Endothelial cell of umbilical vein (primary cell): ENCODE data around the gene PIGV. TPM values are rescaled to one million over a fixed set of nuclear protein-coding genes. Genes with fewer than 3 reads are reported as not detected.

Source experiments
- BruUV-seq: library from RNA; stranded (reverse); fragments of 400-500 nt; replicated peaks from 2 replicates; lab custom pipeline; 2021; lab: Mats Ljungman, UMichigan
- CTCF ChIA-PET: fragments of 300-600, 350-600 bp; sonication (Branson Sonifier 250); formaldehyde crosslinking; loops from one replicate; lab custom pipeline; 2021; ENCODE audit warnings: antibody characterized with exemption, inconsistent platforms; lab: Charles Lee
- POLR2A ChIA-PET: fragments of 300-600, 350-600 bp; sonication (Branson Sonifier 250); formaldehyde crosslinking; loops from one replicate; lab custom pipeline; 2021; ENCODE audit warnings: antibody characterized with exemption, inconsistent platforms; lab: Charles Lee
- DNase-seq: peaks from one replicate; pipeline ENCODE4 v3.0.0-alpha.2; 2011; ENCODE audit warnings: low read depth, low spot score
- FAIRE-seq: peaks from 2 replicates; lab custom pipeline; 2011; peaks lifted over from hg19 to GRCh38; lab: Jason Lieb, UNC
- H2AFZ ChIP-seq: 2 replicates; pipeline ENCODE4 v1.6.0; 2012; ENCODE audit warnings: low read depth, low read length, control low read depth, inconsistent platforms
- H3K27ac ChIP-seq: 2 replicates; pipeline ENCODE4 v1.5.1; 2011; ENCODE audit warnings: low read depth, mild to moderate bottlenecking, control low read depth, low read length, moderate library complexity; ENCODE audit not compliant: insufficient read depth
- H3K27me3 ChIP-seq, 2 experiments: 2 replicates each; pipeline versions ENCODE4 v1.6.0 to v1.6.1; 2011; ENCODE audit warnings: low read length in 2 of 2, mixed read lengths in 1 of 2; ENCODE audit not compliant: control insufficient read depth in 2 of 2, insufficient read depth in 2 of 2
- H3K36me3 ChIP-seq, 2 experiments: 2 replicates in 1 of 2; 3 replicates in 1 of 2; pipeline ENCODE4 v1.5.1; 2011; ENCODE audit warnings: low read length in 2 of 2, mild to moderate bottlenecking in 1 of 2, moderate library complexity in 1 of 2; ENCODE audit not compliant: control insufficient read depth in 2 of 2, insufficient read depth in 2 of 2; ENCODE audit errors: extremely low read depth in 1 of 2
- H3K4me1 ChIP-seq: 3 replicates; pipeline ENCODE4 v1.5.1; 2011; ENCODE audit warnings: mild to moderate bottlenecking, low read length; ENCODE audit not compliant: control insufficient read depth, insufficient read depth; ENCODE audit errors: extremely low read depth
- H3K4me2 ChIP-seq: 2 replicates; pipeline ENCODE4 v1.6.1; 2011; ENCODE audit warnings: low read length, control low read depth, mixed read lengths; ENCODE audit not compliant: insufficient read depth
- H3K4me3 ChIP-seq, 3 experiments: fragments of 200-600 bp in 1 of 3; sonication (generic), shearing (Covaris generic) in 1 of 3; replicated peaks in 1 of 3; 2 replicates each; pipeline ENCODE4 v1.5.1; 2011 to 2016; ENCODE audit warnings: control low read depth in 3 of 3, low read length in 3 of 3, mild to moderate bottlenecking in 2 of 3, inconsistent platforms in 1 of 3, low read depth in 1 of 3, moderate library complexity in 1 of 3; ENCODE audit not compliant: insufficient read depth in 1 of 3
- H3K79me2 ChIP-seq: 2 replicates; pipeline ENCODE4 v1.6.0; 2012; ENCODE audit warnings: low read length, inconsistent platforms; ENCODE audit not compliant: control insufficient read depth, insufficient read depth
- H3K9ac ChIP-seq: replicated peaks from 2 replicates; pipeline ENCODE3; 2011; ENCODE audit warnings: low read length, control low read depth; ENCODE audit not compliant: insufficient read depth; ENCODE audit errors: extremely low read depth
- H3K9me1 ChIP-seq: replicated peaks from 3 replicates; pipeline ENCODE4 v1.6.0; 2011; ENCODE audit warnings: mild to moderate bottlenecking, low read length; ENCODE audit not compliant: control insufficient read depth, insufficient read depth; ENCODE audit errors: extremely low read depth
- H3K9me3 ChIP-seq: replicated peaks from 2 replicates; pipeline ENCODE4 v1.5.1; 2012; ENCODE audit warnings: low read length, inconsistent platforms; ENCODE audit not compliant: control insufficient read depth, insufficient read depth
- H4K20me1 ChIP-seq: replicated peaks from 2 replicates; pipeline ENCODE3; 2011; ENCODE audit warnings: mild to moderate bottlenecking, low read length; ENCODE audit not compliant: control insufficient read depth, insufficient read depth; ENCODE audit errors: extremely low read depth
- CTCF ChIP-seq, 2 donors: IDR thresholded peaks; 1 replicate in 1 of 2; 2 replicates in 1 of 2; pipeline ENCODE4 v1.5.1; 2011; ENCODE audit warnings: low read length in 2 of 2, mild to moderate bottlenecking in 2 of 2, moderate library complexity in 2 of 2, control low read depth in 1 of 2, inconsistent platforms in 1 of 2, low read depth in 1 of 2; ENCODE audit not compliant: insufficient read depth in 1 of 2; ENCODE audit errors: extremely low read depth in 1 of 2
- EZH2 ChIP-seq: IDR thresholded peaks from 2 replicates; pipeline ENCODE4 v1.6.1; 2012; ENCODE audit warnings: borderline replicate concordance, low read depth, mild to moderate bottlenecking, moderate library complexity, low read length, inconsistent platforms; ENCODE audit not compliant: severe bottlenecking
- FOS ChIP-seq: IDR thresholded peaks from 2 replicates; pipeline ENCODE4 v1.6.1; 2011; ENCODE audit warnings: mild to moderate bottlenecking, low read length, moderate library complexity, borderline replicate concordance; ENCODE audit not compliant: insufficient read depth
- GATA2 ChIP-seq: IDR thresholded peaks from 2 replicates; pipeline ENCODE4 v1.7.0; 2011; ENCODE audit warnings: low read depth, mild to moderate bottlenecking, moderate library complexity, mixed read lengths, low read length; ENCODE audit not compliant: insufficient read length, insufficient read depth
- JUN ChIP-seq: IDR thresholded peaks from 2 replicates; pipeline ENCODE4 v1.6.1; 2011; ENCODE audit warnings: borderline replicate concordance, low read depth; ENCODE audit not compliant: insufficient read length, insufficient read depth
- MYC ChIP-seq: IDR thresholded peaks from one replicate; pipeline ENCODE4 v1.6.1; 2011; ENCODE audit warnings: mild to moderate bottlenecking, low read depth, low read length
- POLR2A ChIP-seq: IDR thresholded peaks from 2 replicates; pipeline ENCODE4 v1.6.1; 2012; ENCODE audit warnings: low read depth, mild to moderate bottlenecking, control low read depth, low read length
- POLR2AphosphoS5 ChIP-seq: IDR thresholded peaks from 2 replicates; pipeline ENCODE4 v1.6.1; 2012; ENCODE audit warnings: low read depth, mild to moderate bottlenecking, control low read depth, low read length, moderate library complexity; ENCODE audit not compliant: insufficient read depth
- dilution Hi-C: fragments of 300-500 bp; cut with MboI; formaldehyde crosslinking; loops from one replicate; pipeline ENCODE4 v1.15.0; 2019; ENCODE audit warnings: low sequenced_read_pairs; ENCODE audit not compliant: extremely low pct_ligation_motif_present
- intact Hi-C: fragments of 100-400 bp; cut with micrococcal nuclease; formaldehyde crosslinking; loops from one replicate; pipeline ENCODE4 v1.10.0; 2022
- polyA plus RNA-seq, 4 experiments: library from polyadenylated mRNA; depleted of rRNA in 3 of 4; stranded (reverse) in 3 of 4; unstranded in 1 of 4; fragments of >200 nt; gene quantifications; 2 replicates each; pipeline versions ENCODE4 v1.2.1 to v1.2.3, GENCODE V29; 2011 to 2012; ENCODE audit warnings: missing spikeins in 1 of 4
- total RNA-seq: library from RNA; stranded (reverse); gene quantifications from 2 replicates; pipeline ENCODE4 v1.2.3, GENCODE V29; 2021
- TF ChIP-seq, protein P1 (sequence below): IDR thresholded peaks from 2 replicates; pipeline ENCODE4 v1.6.1; 2011; ENCODE audit not compliant: insufficient read depth, insufficient read length

PIGV gene
- total and polyA plus RNA-seq, 2 donors (not counting 3 experiments of a cell fraction or from before 2014, with no cell fraction given): 7.5 to 11.9 TPM

DNA sequence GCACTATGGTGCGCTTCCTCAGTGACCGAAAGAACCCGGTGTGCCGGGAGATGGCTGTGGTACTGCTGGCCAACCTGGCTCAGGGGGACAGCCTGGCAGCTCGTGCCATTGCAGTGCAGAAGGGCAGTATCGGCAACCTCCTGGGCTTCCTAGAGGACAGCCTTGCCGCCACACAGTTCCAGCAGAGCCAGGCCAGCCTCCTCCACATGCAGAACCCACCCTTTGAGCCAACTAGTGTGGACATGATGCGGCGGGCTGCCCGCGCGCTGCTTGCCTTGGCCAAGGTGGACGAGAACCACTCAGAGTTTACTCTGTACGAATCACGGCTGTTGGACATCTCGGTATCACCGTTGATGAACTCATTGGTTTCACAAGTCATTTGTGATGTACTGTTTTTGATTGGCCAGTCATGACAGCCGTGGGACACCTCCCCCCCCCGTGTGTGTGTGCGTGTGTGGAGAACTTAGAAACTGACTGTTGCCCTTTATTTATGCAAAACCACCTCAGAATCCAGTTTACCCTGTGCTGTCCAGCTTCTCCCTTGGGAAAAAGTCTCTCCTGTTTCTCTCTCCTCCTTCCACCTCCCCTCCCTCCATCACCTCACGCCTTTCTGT lies 7.3 kb upstream of the PIGV start:
- ChIA-PET POLR2A (no interaction called here), CTCF (interaction anchor here (1.5 kb wide), 1 partner anchor 178 kb away, joined by 3 read pairs; no protein-coding TSS in a partner anchor)
- FAIRE-seq: no peak
- Histone ChIP-seq H3K9me1 (no peaks in the 10 kb centered on the region), H3K27me3 (no peaks in the 10 kb centered on the region), H3K36me3 (peaks cover 23 to 31% of the 10 kb centered on the region in 2 experiments), H3K9ac (no peak overlapping the region), H2AFZ (no peak overlapping the region), H3K27ac (no peak overlapping the region), H3K4me3 (no peak overlapping the region), H3K79me2 (peaks cover 6% of the 10 kb centered on the region), H3K4me2 (no peak overlapping the region), H3K9me3 (no peaks in the 10 kb centered on the region), H3K4me1 (peaks cover 16% of the 10 kb centered on the region), H4K20me1 (no peaks in the 10 kb centered on the region)
- no peak for DNase-seq
- intact Hi-C loops: no loop called here
- dilution Hi-C loops: no loop called here
- no TSS peak for BruUV-seq
- TF ChIP-seq POLR2AphosphoS5: no peak
- TF ChIP-seq EZH2: no peak
- no peak for TF ChIP-seq GATA2
- no peak for TF ChIP-seq FOS
- TF ChIP-seq JUN: no peak
- TF ChIP-seq POLR2A: no peak
- no peak for TF ChIP-seq MYC
- TF ChIP-seq, protein P1, sequence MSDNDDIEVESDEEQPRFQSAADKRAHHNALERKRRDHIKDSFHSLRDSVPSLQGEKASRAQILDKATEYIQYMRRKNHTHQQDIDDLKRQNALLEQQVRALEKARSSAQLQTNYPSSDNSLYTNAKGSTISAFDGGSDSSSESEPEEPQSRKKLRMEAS: no peak
- TF ChIP-seq CTCF (IDR thresholded peaks at IDR 0.05; ENCODE audit: extremely low read depth in 1 of 2, insufficient read depth in 1 of 2, low read depth in 1 of 2, low read length in 2 of 2): no peak
